Neuronal stem cell (in vitro differentiated cells): ENCODE data around the gene ZNF519.
"Not testable (repeated sequence)": the region's sequence is repeated elsewhere in the genome, so short reads cannot be mapped to it uniquely, and the experiment has no call there.

ENCODE experiments used
- DNase-seq: peaks from one replicate; pipeline ENCODE4 v3.0.0-alpha.2; 2013; ENCODE audit warnings: low spot score
- H2AFZ ChIP-seq: one replicate; pipeline ENCODE4 v1.6.1; 2013; ENCODE audit warnings: mild to moderate bottlenecking, low read length, inconsistent platforms
- H2AK5ac ChIP-seq: 2 replicates; pipeline ENCODE4 v1.6.1; 2013; ENCODE audit warnings: low read depth, mild to moderate bottlenecking, inconsistent platforms, low read length, moderate library complexity, mixed read lengths
- H2BK120ac ChIP-seq: 2 replicates; pipeline ENCODE4 v1.6.1; 2013; ENCODE audit warnings: low read depth, mild to moderate bottlenecking, inconsistent platforms, low read length, moderate library complexity, mixed read lengths
- H2BK12ac ChIP-seq: one replicate; pipeline ENCODE4 v1.6.1; 2013; ENCODE audit warnings: low read length, inconsistent platforms
- H2BK15ac ChIP-seq: 2 replicates; pipeline ENCODE4 v1.6.1; 2013; ENCODE audit warnings: mild to moderate bottlenecking, low read length, inconsistent platforms, mixed read lengths
- H2BK5ac ChIP-seq: one replicate; pipeline ENCODE4 v1.6.1; 2013; ENCODE audit warnings: inconsistent platforms, mild to moderate bottlenecking, low read length, moderate library complexity
- H3K14ac ChIP-seq: one replicate; pipeline ENCODE4 v1.6.1; 2013; ENCODE audit warnings: low read length, inconsistent platforms
- H3K18ac ChIP-seq: 2 replicates; pipeline ENCODE4 v1.6.1; 2013; ENCODE audit warnings: low read length, inconsistent platforms
- H3K23ac ChIP-seq: 2 replicates; pipeline ENCODE4 v1.6.1; 2013; ENCODE audit warnings: low read depth, mild to moderate bottlenecking, mixed read lengths, low read length, inconsistent platforms; ENCODE audit not compliant: poor library complexity
- H3K27ac ChIP-seq: replicated peaks from 3 replicates; pipeline ENCODE4 v1.5.1; 2013; ENCODE audit warnings: low read length, inconsistent platforms
- H3K27me3 ChIP-seq, 3 experiments: 2 replicates each; pipeline ENCODE4 v1.6.1; 2013; ENCODE audit warnings: low read length in 3 of 3, mild to moderate bottlenecking in 2 of 3, inconsistent platforms in 1 of 3, low read depth in 1 of 3, mixed read lengths in 1 of 3, moderate library complexity in 1 of 3; ENCODE audit not compliant: control insufficient read depth in 3 of 3, insufficient read depth in 3 of 3
- H3K36me3 ChIP-seq, 2 donors: replicated peaks in 1 of 2; 2 replicates each; pipeline ENCODE4 v1.6.1; 2013; ENCODE audit warnings: low read length in 2 of 2; ENCODE audit not compliant: control insufficient read depth in 2 of 2, insufficient read depth in 2 of 2
- H3K4ac ChIP-seq: 2 replicates; pipeline ENCODE4 v1.6.1; 2013; ENCODE audit warnings: inconsistent platforms, mild to moderate bottlenecking, low read length, moderate library complexity
- H3K4me1 ChIP-seq, 2 donors: 1 replicate in 1 of 2; 2 replicates in 1 of 2; pipeline ENCODE4 v1.6.1; 2013; ENCODE audit warnings: low read length in 2 of 2, low read depth in 1 of 2; ENCODE audit not compliant: control insufficient read depth in 2 of 2, insufficient read depth in 1 of 2
- H3K4me2 ChIP-seq: one replicate; pipeline ENCODE4 v1.6.1; 2013; ENCODE audit warnings: mild to moderate bottlenecking, low read length, inconsistent platforms; ENCODE audit not compliant: insufficient read depth, poor library complexity, severe bottlenecking
- H3K4me3 ChIP-seq, 2 donors: 2 replicates each; pipeline ENCODE4 v1.5.1; 2013; ENCODE audit warnings: low read length in 2 of 2, mild to moderate bottlenecking in 2 of 2, inconsistent platforms in 1 of 2, moderate library complexity in 1 of 2
- H3K79me1 ChIP-seq: one replicate; pipeline ENCODE4 v1.6.1; 2013; ENCODE audit warnings: low read depth, mild to moderate bottlenecking, inconsistent platforms, low read length, moderate library complexity
- H3K9ac ChIP-seq: one replicate; pipeline ENCODE4 v1.6.1; 2013; ENCODE audit warnings: mild to moderate bottlenecking, low read depth, low read length, inconsistent platforms; ENCODE audit not compliant: poor library complexity
- H3K9me3 ChIP-seq, 2 donors: replicated peaks in 1 of 2; 2 replicates each; pipeline versions ENCODE3 to v1.6.1; 2013; ENCODE audit warnings: low read length in 2 of 2, mild to moderate bottlenecking in 2 of 2, inconsistent platforms in 1 of 2, low read depth in 1 of 2, mixed read lengths in 1 of 2, moderate library complexity in 1 of 2; ENCODE audit not compliant: control insufficient read depth in 2 of 2, insufficient read depth in 1 of 2
- H4K8ac ChIP-seq: one replicate; pipeline ENCODE4 v1.6.1; 2013; ENCODE audit warnings: low read depth, mild to moderate bottlenecking, inconsistent platforms, low read length, moderate library complexity
- H4K91ac ChIP-seq: one replicate; pipeline ENCODE4 v1.6.1; 2013; ENCODE audit warnings: low read length, low read depth, mild to moderate bottlenecking, inconsistent platforms; ENCODE audit not compliant: poor library complexity
- WGBS, 2 donors: extraction: QIAGEN DNeasy Blood & Tissue Kit; methylation state at CpG; one replicate each; pipeline ENCODE4 v1.1.7; 2013; ENCODE audit warnings: missing lambda C conversion rate in 2 of 2, mixed read lengths in 1 of 2; ENCODE audit not compliant: insufficient read length in 2 of 2, insufficient replicate concordance in 1 of 2; ENCODE audit errors: extremely low coverage in 2 of 2; 5-methylcytosine and 5-hydroxymethylcytosine counted together

ZNF519 gene

GRCh38 chr18:14172142-14173115 lies 40.2 kb upstream of the ZNF519 start:
- H3K4me2 ChIP-seq, H3K79me1 ChIP-seq, H2BK15ac ChIP-seq, H3K4me3 ChIP-seq, H2BK12ac ChIP-seq, H2BK120ac ChIP-seq, H3K23ac ChIP-seq, H2BK5ac ChIP-seq, H3K9me3 ChIP-seq, H3K14ac ChIP-seq, H4K91ac ChIP-seq, H2AFZ ChIP-seq, H2AK5ac ChIP-seq, H3K27me3 ChIP-seq, H3K18ac ChIP-seq, H3K27ac ChIP-seq, DNase-seq, H3K36me3 ChIP-seq, H3K4ac ChIP-seq, H3K4me1 ChIP-seq, H3K9ac ChIP-seq, H4K8ac ChIP-seq: not testable (repeated sequence)
- WGBS, 2 donors = no CpG with 5 or more reads among the region's 6 CpGs

- WGBS, 2 donors = no CpG with 5 or more reads among the region's 5 CpGs
- H2BK5ac ChIP-seq, H3K14ac ChIP-seq, H3K27me3 ChIP-seq, H2BK12ac ChIP-seq, H2BK15ac ChIP-seq, H3K4ac ChIP-seq, H3K27ac ChIP-seq, H2BK120ac ChIP-seq, H3K4me3 ChIP-seq, H3K9ac ChIP-seq, H3K18ac ChIP-seq, H2AFZ ChIP-seq, DNase-seq, H3K36me3 ChIP-seq, H4K8ac ChIP-seq, H3K4me2 ChIP-seq, H2AK5ac ChIP-seq, H3K79me1 ChIP-seq, H3K23ac ChIP-seq, H3K9me3 ChIP-seq, H3K4me1 ChIP-seq, H4K91ac ChIP-seq: not testable (repeated sequence)
Measured at GRCh38 chr18:14171301-14172141, 39.3 kb upstream of the ZNF519 start.

- not testable (repeated sequence) for H4K8ac ChIP-seq, H2BK120ac ChIP-seq, H3K9ac ChIP-seq, H4K91ac ChIP-seq, H3K27me3 ChIP-seq, H3K4me2 ChIP-seq, H3K23ac ChIP-seq, H3K27ac ChIP-seq, H3K4me3 ChIP-seq, H3K79me1 ChIP-seq, H2BK5ac ChIP-seq, H3K9me3 ChIP-seq, H3K4ac ChIP-seq, H3K36me3 ChIP-seq, H3K18ac ChIP-seq, H3K4me1 ChIP-seq, H2BK12ac ChIP-seq, H2AFZ ChIP-seq, H2BK15ac ChIP-seq, DNase-seq, H2AK5ac ChIP-seq, H3K14ac ChIP-seq
- no CpG with 5 or more reads among the region's 6 CpGs for WGBS, 2 donors
Measured at GRCh38 chr18:14170367-14171036, 38.3 kb upstream of the ZNF519 start.
